ENCODE data around the gene DKKL1. TPM values are rescaled to one million over a fixed set of nuclear protein-coding genes. Genes with fewer than 3 reads are reported as not detected.

Gene DKKL1
- total and polyA plus RNA-seq, 7 donors = 0.17 to 3.6 (median 1.9) TPM; not detected in 3

GRCh38 chr19:49390131-49390928 lies 26.7 kb downstream of the DKKL1 start:
- H3K4me1 ChIP-seq = peaks cover 0 to 3% (median 0%) of the 10 kb centered on the region in 4 donors
- 56 to 78% methylated on average over 26 of the region's 26 CpGs for WGBS, 2 donors
- peaks cover 6 to 45% (median 14%) of the 10 kb centered on the region in 3 donors for H3K27me3 ChIP-seq
- H3K36me3 ChIP-seq = no peaks in the 10 kb centered on the region
- H3K9me3 ChIP-seq = no peaks in the 10 kb centered on the region
- intact Hi-C loops (cut with DNase I) = no loop called here
- no peak for DNase-seq
- TF ChIP-seq POLR2AphosphoS5 (IDR thresholded peaks at IDR 0.05) = no peak
- TF ChIP-seq POLR2A (IDR thresholded peaks at IDR 0.05) = no peak
- TF ChIP-seq, protein P1, sequence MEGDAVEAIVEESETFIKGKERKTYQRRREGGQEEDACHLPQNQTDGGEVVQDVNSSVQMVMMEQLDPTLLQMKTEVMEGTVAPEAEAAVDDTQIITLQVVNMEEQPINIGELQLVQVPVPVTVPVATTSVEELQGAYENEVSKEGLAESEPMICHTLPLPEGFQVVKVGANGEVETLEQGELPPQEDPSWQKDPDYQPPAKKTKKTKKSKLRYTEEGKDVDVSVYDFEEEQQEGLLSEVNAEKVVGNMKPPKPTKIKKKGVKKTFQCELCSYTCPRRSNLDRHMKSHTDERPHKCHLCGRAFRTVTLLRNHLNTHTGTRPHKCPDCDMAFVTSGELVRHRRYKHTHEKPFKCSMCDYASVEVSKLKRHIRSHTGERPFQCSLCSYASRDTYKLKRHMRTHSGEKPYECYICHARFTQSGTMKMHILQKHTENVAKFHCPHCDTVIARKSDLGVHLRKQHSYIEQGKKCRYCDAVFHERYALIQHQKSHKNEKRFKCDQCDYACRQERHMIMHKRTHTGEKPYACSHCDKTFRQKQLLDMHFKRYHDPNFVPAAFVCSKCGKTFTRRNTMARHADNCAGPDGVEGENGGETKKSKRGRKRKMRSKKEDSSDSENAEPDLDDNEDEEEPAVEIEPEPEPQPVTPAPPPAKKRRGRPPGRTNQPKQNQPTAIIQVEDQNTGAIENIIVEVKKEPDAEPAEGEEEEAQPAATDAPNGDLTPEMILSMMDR (IDR thresholded peaks at IDR 0.05) = no peak
- no peak for TF ChIP-seq EP300 (IDR thresholded peaks at IDR 0.05)
- no peak overlapping the region for H3K4me3 ChIP-seq
- no peak overlapping the region for H3K27ac ChIP-seq

- WGBS, 2 donors = 29 to 53% methylated on average over 9 of the region's 9 CpGs
- Histone ChIP-seq H3K27ac (no peak overlapping the region), H3K36me3 (no peaks in the 10 kb centered on the region), H3K27me3 (peaks cover 6 to 47% (median 14%) of the 10 kb centered on the region in 3 donors), H3K4me1 (peaks cover 0 to 3% (median 0%) of the 10 kb centered on the region in 4 donors), H3K9me3 (no peaks in the 10 kb centered on the region), H3K4me3 (no peak overlapping the region)
- TF ChIP-seq POLR2AphosphoS5 (IDR thresholded peaks at IDR 0.05) = no peak
- intact Hi-C loops (cut with DNase I) = no loop called here
- DNase-seq = no peak
Measured at GRCh38 chr19:49390929-49391359, 27.3 kb downstream of the DKKL1 start.

GRCh38 chr19:49391581-49392399 lies 28.1 kb downstream of the DKKL1 start:
- intact Hi-C loops (cut with DNase I) = loop anchor here (1.0 to 2.0 kb wide), 2 partner anchors 52 to 155 kb away; no protein-coding TSS in a partner anchor
- H3K4me3 ChIP-seq = no peak overlapping the region
- H3K27ac ChIP-seq = no peak overlapping the region
- TF ChIP-seq POLR2AphosphoS5 (IDR thresholded peaks at IDR 0.05) = no peak
- TF ChIP-seq, protein P1 (IDR thresholded peaks at IDR 0.05) = peak; percentile 61 to 77 (median 68)
- peaks cover 6 to 52% (median 14%) of the 10 kb centered on the region in 3 donors for H3K27me3 ChIP-seq
- WGBS, 2 donors = 12 to 30% methylated on average over 13 to 14 of the region's 14 CpGs
- no peaks in the 10 kb centered on the region for H3K36me3 ChIP-seq
- peaks cover 0 to 3% (median 0%) of the 10 kb centered on the region in 4 donors for H3K4me1 ChIP-seq
- no peaks in the 10 kb centered on the region for H3K9me3 ChIP-seq
- peak; percentile 88 for DNase-seq

DNA sequence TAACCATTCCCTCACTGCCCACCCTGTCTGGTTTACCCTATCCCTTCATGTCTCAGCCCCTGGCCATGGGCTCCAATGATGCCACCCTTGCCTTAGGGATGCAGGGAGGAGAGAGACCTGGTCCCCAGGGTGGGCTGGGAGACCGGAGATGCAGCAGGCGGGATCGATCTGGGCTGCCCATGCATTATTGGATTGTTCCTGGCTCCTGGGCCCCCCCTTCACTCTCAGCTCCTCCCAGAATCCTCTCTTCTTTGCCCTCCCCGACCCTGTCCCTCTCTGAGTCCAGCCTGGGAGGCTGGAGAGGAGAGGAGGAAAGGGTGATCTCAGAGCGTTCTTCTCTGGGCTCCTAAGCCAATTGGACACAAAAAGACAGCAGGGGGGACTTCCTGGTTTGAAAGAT lies 30.2 kb downstream of the DKKL1 start:
- TF ChIP-seq, protein P1 (IDR thresholded peaks at IDR 0.05) = no peak
- no peak for TF ChIP-seq POLR2A (IDR thresholded peaks at IDR 0.05)
- no peak for TF ChIP-seq POLR2AphosphoS5 (IDR thresholded peaks at IDR 0.05)
- no peak for TF ChIP-seq EP300 (IDR thresholded peaks at IDR 0.05)
- H3K36me3 ChIP-seq = no peaks in the 10 kb centered on the region
- H3K4me3 ChIP-seq = no peak overlapping the region
- H3K27ac ChIP-seq = no peak overlapping the region
- no peak for DNase-seq
- intact Hi-C loops (cut with DNase I) = loop anchor here (2.0 kb wide), 1 partner anchor 153 kb away; no protein-coding TSS in a partner anchor
- no peaks in the 10 kb centered on the region for H3K9me3 ChIP-seq
- peaks cover 6 to 42% (median 14%) of the 10 kb centered on the region in 3 donors for H3K27me3 ChIP-seq
- no peaks in the 10 kb centered on the region for H3K4me1 ChIP-seq
- WGBS, 2 donors = 67 to 69% methylated on average over 5 of the region's 5 CpGs
